KOPT-K1 (cell line): Measurements from ENCODE around the gene FAM153A.
"Not testable (repeated sequence)": the region's sequence is repeated elsewhere in the genome, so short reads cannot be mapped to it uniquely, and the experiment has no call there.

ENCODE experiments used
- H3K27ac ChIP-seq: fragments of 200-600 bp; sonication (generic); 2 replicates; pipeline ENCODE4 v1.5.1; 2016; ENCODE audit warnings: antibody characterized with exemption, mild to moderate bottlenecking, low read depth, low read length; ENCODE audit not compliant: poor library complexity, severe bottlenecking
- H3K36me3 ChIP-seq: fragments of 200-600 bp; sonication (generic); 2 replicates; pipeline ENCODE4 v1.5.1; 2017; ENCODE audit warnings: antibody characterized with exemption, mild to moderate bottlenecking, low read length, moderate library complexity; ENCODE audit not compliant: insufficient read depth
- H3K9me3 ChIP-seq: fragments of 200-600 bp; sonication (generic); 2 replicates; pipeline ENCODE4 v1.5.1; 2017; ENCODE audit warnings: antibody characterized with exemption, low read length, mild to moderate bottlenecking; ENCODE audit not compliant: insufficient read depth, poor library complexity, severe bottlenecking

The FAM153A gene

DNA sequence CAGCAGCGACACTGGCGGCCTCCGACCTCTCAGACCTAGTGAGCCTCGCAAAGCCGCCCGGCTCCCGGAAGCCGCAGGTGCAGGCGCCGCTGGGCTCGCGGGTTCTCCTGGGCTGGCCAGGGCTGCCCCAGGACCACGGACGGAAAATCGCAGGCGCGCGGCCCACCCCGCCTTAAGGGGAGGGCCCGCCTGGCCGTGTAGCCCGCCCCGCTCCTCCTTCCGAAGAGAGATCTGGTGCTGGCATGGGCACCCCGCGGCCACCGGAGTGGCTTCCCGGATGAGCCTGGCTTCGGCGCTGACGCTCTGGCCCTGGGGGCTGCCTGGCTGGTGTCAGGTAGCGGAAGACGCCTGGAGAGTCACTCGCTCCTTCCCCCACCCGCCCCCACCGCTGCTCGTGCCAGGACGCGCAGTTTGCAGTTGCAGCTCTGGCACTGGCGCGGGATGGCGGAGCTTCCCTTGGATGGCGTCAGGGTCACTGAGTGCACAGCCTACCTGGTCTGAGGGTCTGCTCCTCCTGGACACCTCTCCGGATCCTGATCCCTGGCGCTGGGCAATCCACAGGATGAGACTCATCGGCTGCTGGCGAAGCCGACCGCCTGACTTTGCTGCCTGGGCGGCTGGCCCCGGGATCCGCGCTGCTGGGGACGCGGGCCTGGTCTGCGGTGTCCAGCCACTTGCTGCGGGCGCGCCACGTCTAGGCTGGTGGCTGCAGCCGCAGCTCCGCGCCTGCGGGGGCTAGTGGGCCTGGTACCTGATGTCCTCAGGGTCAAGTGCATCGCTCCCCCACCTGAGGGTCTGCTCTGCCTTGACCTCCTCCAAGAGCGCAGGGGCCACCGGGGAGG is at the start of gene FAM153A:
FAM153A (minus strand) TSS at position 108 of the 842 bp plus-strand sequence.
- H3K36me3 ChIP-seq, H3K27ac ChIP-seq, H3K9me3 ChIP-seq: not testable (repeated sequence)

DNA sequence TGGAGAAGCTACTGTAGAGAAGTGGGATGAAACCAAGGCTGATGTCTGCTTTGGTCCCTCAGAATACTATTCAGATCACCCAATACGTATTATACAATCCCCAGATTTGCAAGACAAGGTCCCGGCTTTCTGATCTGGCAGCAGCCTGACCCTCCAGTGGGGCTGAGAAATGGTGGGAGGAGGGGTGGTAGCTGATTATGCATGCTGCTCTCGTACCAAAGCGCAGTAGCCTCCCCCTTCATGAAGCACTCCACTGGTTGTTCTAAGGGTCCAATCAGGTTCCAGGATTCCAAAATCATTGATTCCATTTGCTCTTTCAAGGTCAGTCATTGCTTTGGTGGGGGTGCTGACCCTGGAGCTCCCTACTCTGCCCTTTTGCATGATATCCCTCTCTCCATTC is 49.6 kb upstream of the FAM153A start:
- H3K27ac ChIP-seq, H3K36me3 ChIP-seq, H3K9me3 ChIP-seq: not testable (repeated sequence)

DNA sequence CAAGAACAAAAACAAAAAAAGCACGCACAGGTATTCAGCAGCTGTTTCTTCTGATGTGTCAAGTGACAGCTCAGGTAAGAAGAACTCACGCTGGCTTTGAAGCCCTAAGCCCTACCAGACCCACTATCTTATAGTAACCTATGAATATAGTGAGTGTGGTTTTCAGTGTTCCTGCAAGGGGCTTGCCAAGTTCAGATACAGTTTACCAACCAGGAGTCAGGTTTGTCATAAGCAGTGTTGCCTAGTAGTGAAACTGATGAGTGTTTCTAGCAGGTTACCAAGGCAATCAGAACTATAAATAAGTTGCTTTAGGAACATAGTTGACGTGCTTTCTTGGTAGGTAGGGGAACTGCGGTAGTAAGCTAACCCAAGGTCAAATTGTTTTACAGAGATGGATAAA is 43.4 kb upstream of the FAM153A start:
- H3K27ac ChIP-seq, H3K9me3 ChIP-seq, H3K36me3 ChIP-seq: not testable (repeated sequence)

GRCh38 chr5:177824776-177825175 is 42.1 kb upstream of the FAM153A start:
- not testable (repeated sequence) for H3K36me3 ChIP-seq, H3K9me3 ChIP-seq, H3K27ac ChIP-seq

DNA sequence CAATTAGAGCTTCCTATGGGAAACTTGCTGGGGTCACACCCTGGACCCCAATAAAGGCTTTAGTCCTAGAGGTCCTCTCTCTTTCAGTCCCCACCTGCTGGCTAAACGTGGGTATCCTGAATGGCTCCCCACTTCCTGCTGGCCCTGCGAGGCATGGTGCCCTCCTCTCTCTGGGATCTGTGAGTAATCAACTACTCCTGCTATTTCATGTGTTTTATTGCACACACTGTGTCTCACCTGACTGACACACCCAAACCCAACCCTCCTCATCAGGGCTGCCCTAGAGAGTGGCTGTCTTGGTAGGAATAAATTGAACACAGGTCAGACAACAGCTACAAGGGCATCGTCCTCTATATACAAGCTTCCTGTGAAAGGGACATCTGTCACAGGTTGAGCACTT is 39.8 kb upstream of the FAM153A start:
- H3K9me3 ChIP-seq, H3K36me3 ChIP-seq, H3K27ac ChIP-seq: not testable (repeated sequence)

DNA sequence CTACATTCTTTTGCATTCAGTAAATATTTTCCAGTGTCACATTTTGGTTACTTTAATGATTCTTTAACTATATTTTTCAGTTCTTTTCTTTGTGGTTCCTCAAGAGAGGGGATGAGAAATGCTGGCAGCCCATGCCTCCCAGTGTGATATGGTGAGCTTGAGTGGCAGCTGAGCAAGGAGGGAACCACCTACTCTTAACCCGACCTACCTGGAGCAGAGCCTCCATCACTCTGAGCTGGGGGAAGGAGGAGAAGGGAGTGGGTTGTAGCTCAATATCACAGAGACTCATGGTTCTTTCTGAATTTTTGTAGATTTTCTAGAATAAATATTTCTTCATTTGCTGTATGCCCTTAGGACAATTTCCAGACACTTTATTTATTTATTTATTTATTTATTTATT is 37.0 kb upstream of the FAM153A start:
- not testable (repeated sequence) for H3K9me3 ChIP-seq, H3K36me3 ChIP-seq

GRCh38 chr5:177812814-177813425 is 30.2 kb upstream of the FAM153A start:
- not testable (repeated sequence) for H3K36me3 ChIP-seq, H3K27ac ChIP-seq, H3K9me3 ChIP-seq

More for the DNA sequence above, 37.0 kb upstream of the FAM153A start:
- H3K27ac ChIP-seq = not testable (repeated sequence)

- H3K9me3 ChIP-seq, H3K36me3 ChIP-seq: not testable (repeated sequence)
These were observed 29.6 kb upstream of the FAM153A start for GRCh38 chr5:177812160-177812743.

GRCh38 chr5:177809209-177809913 is 26.7 kb upstream of the FAM153A start:
- not testable (repeated sequence) for H3K9me3 ChIP-seq, H3K36me3 ChIP-seq, H3K27ac ChIP-seq

More at GRCh38 chr5:177812160-177812743, 29.6 kb upstream of the FAM153A start:
- H3K27ac ChIP-seq = not testable (repeated sequence)

- H3K9me3 ChIP-seq = not testable (repeated sequence)
These were observed 25.7 kb upstream of the FAM153A start for GRCh38 chr5:177808420-177808819.

DNA sequence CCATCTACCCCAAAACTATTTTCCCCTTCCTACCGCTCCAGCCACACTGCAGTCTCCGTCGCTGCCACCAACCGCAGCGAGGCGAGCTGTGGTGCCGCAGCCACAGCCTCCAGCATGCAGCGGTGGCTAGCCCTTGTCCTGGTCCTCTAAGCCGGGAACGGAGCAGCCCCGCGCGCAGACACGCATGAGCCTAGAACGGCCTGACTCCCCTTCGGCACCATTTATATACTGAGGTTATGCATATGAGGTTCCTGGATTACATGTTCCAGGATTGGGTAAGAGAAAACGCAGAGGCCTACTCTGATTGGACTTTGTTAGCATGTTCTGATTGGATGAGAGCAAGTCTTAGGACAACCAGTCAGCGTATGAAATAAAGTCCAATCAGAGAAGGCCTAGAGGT is 24.6 kb upstream of the FAM153A start:
- H3K27ac ChIP-seq, H3K9me3 ChIP-seq, H3K36me3 ChIP-seq: not testable (repeated sequence)

More at GRCh38 chr5:177808420-177808819, 25.7 kb upstream of the FAM153A start:
- not testable (repeated sequence) for H3K27ac ChIP-seq, H3K36me3 ChIP-seq

DNA sequence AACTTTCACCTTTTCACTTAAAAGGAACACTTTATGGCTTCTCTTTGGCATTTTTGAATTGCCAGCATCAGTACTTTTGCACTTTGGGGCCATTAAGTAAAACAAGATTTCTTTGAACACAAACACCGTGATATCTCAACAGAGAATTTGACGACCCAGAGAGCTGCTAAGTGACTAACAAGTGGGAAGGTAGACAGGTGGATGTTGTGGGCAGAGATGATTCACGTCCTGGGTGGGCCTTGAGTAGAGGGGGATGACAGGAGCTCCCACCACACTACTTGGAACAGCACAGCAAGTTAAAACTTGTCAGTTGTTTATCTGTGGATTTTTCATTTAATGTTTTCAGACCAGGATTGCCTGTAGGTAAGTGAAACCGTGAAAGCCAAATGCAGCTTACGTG is 18.7 kb upstream of the FAM153A start:
- not testable (repeated sequence) for H3K9me3 ChIP-seq, H3K27ac ChIP-seq, H3K36me3 ChIP-seq

- not testable (repeated sequence) for H3K36me3 ChIP-seq
These were observed 15.6 kb upstream of the FAM153A start for GRCh38 chr5:177798237-177798840.

GRCh38 chr5:177793272-177793671 is 10.6 kb upstream of the FAM153A start:
- not testable (repeated sequence) for H3K27ac ChIP-seq, H3K9me3 ChIP-seq, H3K36me3 ChIP-seq

More at GRCh38 chr5:177798237-177798840, 15.6 kb upstream of the FAM153A start:
- H3K27ac ChIP-seq, H3K9me3 ChIP-seq: not testable (repeated sequence)

DNA sequence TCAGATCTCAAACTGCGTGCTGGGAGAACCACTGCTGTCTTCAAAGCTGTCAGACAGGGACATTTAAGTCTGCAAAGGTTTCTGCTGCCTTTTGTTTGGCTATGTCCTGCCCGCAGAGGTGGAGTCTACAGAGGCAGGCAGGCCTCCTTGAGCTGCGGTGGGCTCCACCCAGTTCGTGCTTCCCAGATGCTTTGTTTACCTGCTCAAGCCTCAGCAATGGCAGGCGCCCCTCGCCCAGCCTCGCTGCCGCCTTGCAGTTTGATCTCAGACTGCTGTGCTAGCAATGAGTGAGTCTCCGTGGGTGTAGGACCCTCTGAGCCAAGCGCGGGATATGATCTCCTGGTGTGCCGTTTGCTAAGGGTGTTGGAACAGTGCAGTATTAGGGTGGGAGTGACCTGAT is 8.9 kb upstream of the FAM153A start:
- H3K27ac ChIP-seq, H3K9me3 ChIP-seq, H3K36me3 ChIP-seq: not testable (repeated sequence)
